HG03066 (cell line): ENCODE measurements around the gene CXADR.

ENCODE experiments used
- ATAC-seq: cut with Tn5 transposase; IDR thresholded peaks from one replicate; pipeline ENCODE4 v1.9.1; 2021; ENCODE audit warnings: low read depth; ENCODE audit not compliant: unreplicated experiment

CXADR gene

GRCh38 chr21:17585875-17586450 lies 73.1 kb downstream of the CXADR start:
- no peak for ATAC-seq

- ATAC-seq = no peak
These were observed 77.6 kb downstream of the CXADR start for GRCh38 chr21:17590430-17590829.

- ATAC-seq = no peak
These were observed 84.8 kb downstream of the CXADR start for GRCh38 chr21:17597680-17598079.

GRCh38 chr21:17598437-17598836 lies 85.6 kb downstream of the CXADR start:
- peak; percentile 85 for ATAC-seq

GRCh38 chr21:17602874-17603273 lies 90.0 kb downstream of the CXADR start:
- no peak for ATAC-seq

GRCh38 chr21:17607684-17608083 lies 94.8 kb downstream of the CXADR start:
- ATAC-seq = no peak

GRCh38 chr21:17609681-17610080 lies 96.8 kb downstream of the CXADR start:
- no peak for ATAC-seq

GRCh38 chr21:17610911-17611310 lies 98.1 kb downstream of the CXADR start:
- no peak for ATAC-seq

- peak; percentile 58 for ATAC-seq
These were observed 98.7 kb downstream of the CXADR start for GRCh38 chr21:17611414-17612022.

GRCh38 chr21:17612023-17612564 lies 99.3 kb downstream of the CXADR start:
- ATAC-seq = peak; percentile 8

- peak; percentile 68 for ATAC-seq
These were observed 99.9 kb downstream of the CXADR start, which contains the start of gene BTG3 for GRCh38 chr21:17612565-17613241. Gene BTG3, minus strand, starts transcription at chr21:17612901. Its CDS starts 3,757 bp downstream, at chr21:17609144.

- no peak for ATAC-seq
These were observed 100.4 kb downstream of the CXADR start for GRCh38 chr21:17613242-17613676.

GRCh38 chr21:17616831-17617230 lies 104.0 kb downstream of the CXADR start:
- ATAC-seq = no peak

GRCh38 chr21:17622018-17622417 lies 109.2 kb downstream of the CXADR start:
- ATAC-seq = no peak

- no peak for ATAC-seq
These were observed 118.4 kb downstream of the CXADR start for GRCh38 chr21:17631195-17631594.

GRCh38 chr21:17636711-17637110 lies 123.9 kb downstream of the CXADR start:
- ATAC-seq = no peak

GRCh38 chr21:17640821-17641220 lies 128.0 kb downstream of the CXADR start:
- no peak for ATAC-seq
